ENCODE results near the gene ZNF593OS. TPM values are rescaled to one million over a fixed set of nuclear protein-coding genes. Genes with fewer than 3 reads are reported as not detected.

Gene ZNF593OS
- total and polyA plus RNA-seq, 2 donors (not counting 3 experiments of a cell fraction or from before 2014, with no cell fraction given) = not detected

DNA sequence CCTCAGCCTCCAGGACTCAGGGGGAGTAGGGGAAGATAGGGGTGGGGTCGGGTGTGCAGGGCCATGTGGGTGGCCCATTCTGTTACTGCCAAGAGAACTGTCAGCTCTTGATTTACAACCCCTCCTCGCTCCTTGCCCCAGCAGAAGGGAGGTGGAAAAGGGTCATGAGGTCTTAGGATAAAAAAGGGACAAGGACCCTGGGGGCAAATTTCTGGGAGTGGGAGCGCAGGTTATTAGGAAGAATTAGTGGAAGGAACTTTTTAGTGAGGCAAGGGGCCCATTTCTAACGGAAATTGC lies 11.9 kb downstream of the ZNF593OS start:
- Histone ChIP-seq H3K4me2 (ENCODE audit: insufficient read depth, low read length) (peak overlapping the region; percentile 16), H3K79me2 (ENCODE audit: control insufficient read depth, insufficient read depth, low read length) (no peaks in the 10 kb centered on the region), H4K20me1 (replicated peaks; ENCODE audit: control insufficient read depth, extremely low read depth, insufficient read depth, low read length) (no peaks in the 10 kb centered on the region), H3K9ac (replicated peaks; ENCODE audit: extremely low read depth, insufficient read depth, low read length) (no peak overlapping the region), H3K27me3 (ENCODE audit: control insufficient read depth in 2 of 2, insufficient read depth in 2 of 2, low read length in 2 of 2) (no peaks in the 10 kb centered on the region), H3K4me3 (replicated peaks in 1 of 3; ENCODE audit: insufficient read depth in 1 of 3, low read depth in 1 of 3, low read length in 3 of 3) (peak overlapping the region in 2 of 3 experiments; percentile 31 to 45), H3K9me3 (replicated peaks; ENCODE audit: control insufficient read depth, insufficient read depth, low read length) (no peaks in the 10 kb centered on the region), H3K27ac (ENCODE audit: insufficient read depth, low read depth, low read length) (no peak overlapping the region), H3K9me1 (replicated peaks; ENCODE audit: control insufficient read depth, extremely low read depth, insufficient read depth, low read length) (no peaks in the 10 kb centered on the region), H2AFZ (ENCODE audit: low read depth, low read length) (no peak overlapping the region), H3K4me1 (ENCODE audit: control insufficient read depth, extremely low read depth, insufficient read depth, low read length) (peaks cover 52% of the 10 kb centered on the region), H3K36me3 (ENCODE audit: control insufficient read depth in 2 of 2, extremely low read depth in 1 of 2, insufficient read depth in 2 of 2, low read length in 2 of 2) (peaks cover 0 to 4% of the 10 kb centered on the region in 2 experiments)
- no peak for FAIRE-seq
- CTCF ChIA-PET = interaction anchor here (1.6 to 2.5 kb wide), 2 partner anchors 15 to 57 kb away, joined by 3 to 8 read pairs; no protein-coding TSS in a partner anchor
- BruUV-seq (replicated peaks) = no TSS peak
- intact Hi-C loops (cut with micrococcal nuclease) (loop anchor here (2.0 to 10.0 kb wide), 2 partner anchors 55 to 255 kb away; partner anchors contain the start of gene STMN1), dilution Hi-C loops (cut with MboI; ENCODE audit: extremely low pct_ligation_motif_present, low sequenced_read_pairs) (no loop called here)
- no peak for DNase-seq (ENCODE audit: low read depth, low spot score)
- TF ChIP-seq JUN (IDR thresholded peaks at IDR 0.05; ENCODE audit: borderline replicate concordance, insufficient read depth, insufficient read length, low read depth) (no peak), POLR2AphosphoS5 (IDR thresholded peaks at IDR 0.05; ENCODE audit: insufficient read depth, low read depth, low read length) (no peak), EZH2 (IDR thresholded peaks at IDR 0.05; ENCODE audit: borderline replicate concordance, low read depth, low read length, severe bottlenecking) (no peak), GATA2 (IDR thresholded peaks at IDR 0.05; ENCODE audit: insufficient read depth, insufficient read length, low read depth, low read length) (no peak), FOS (IDR thresholded peaks at IDR 0.05; ENCODE audit: borderline replicate concordance, insufficient read depth, low read length) (no peak), MYC (IDR thresholded peaks at IDR 0.05; ENCODE audit: low read depth, low read length) (no peak), POLR2A (IDR thresholded peaks at IDR 0.05; ENCODE audit: low read depth, low read length) (no peak)
- TF ChIP-seq, protein P1, sequence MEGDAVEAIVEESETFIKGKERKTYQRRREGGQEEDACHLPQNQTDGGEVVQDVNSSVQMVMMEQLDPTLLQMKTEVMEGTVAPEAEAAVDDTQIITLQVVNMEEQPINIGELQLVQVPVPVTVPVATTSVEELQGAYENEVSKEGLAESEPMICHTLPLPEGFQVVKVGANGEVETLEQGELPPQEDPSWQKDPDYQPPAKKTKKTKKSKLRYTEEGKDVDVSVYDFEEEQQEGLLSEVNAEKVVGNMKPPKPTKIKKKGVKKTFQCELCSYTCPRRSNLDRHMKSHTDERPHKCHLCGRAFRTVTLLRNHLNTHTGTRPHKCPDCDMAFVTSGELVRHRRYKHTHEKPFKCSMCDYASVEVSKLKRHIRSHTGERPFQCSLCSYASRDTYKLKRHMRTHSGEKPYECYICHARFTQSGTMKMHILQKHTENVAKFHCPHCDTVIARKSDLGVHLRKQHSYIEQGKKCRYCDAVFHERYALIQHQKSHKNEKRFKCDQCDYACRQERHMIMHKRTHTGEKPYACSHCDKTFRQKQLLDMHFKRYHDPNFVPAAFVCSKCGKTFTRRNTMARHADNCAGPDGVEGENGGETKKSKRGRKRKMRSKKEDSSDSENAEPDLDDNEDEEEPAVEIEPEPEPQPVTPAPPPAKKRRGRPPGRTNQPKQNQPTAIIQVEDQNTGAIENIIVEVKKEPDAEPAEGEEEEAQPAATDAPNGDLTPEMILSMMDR (IDR thresholded peaks at IDR 0.05; ENCODE audit: extremely low read depth in 1 of 2, insufficient read depth in 1 of 2, low read depth in 1 of 2, low read length in 2 of 2) = no peak
- TF ChIP-seq, protein P2, sequence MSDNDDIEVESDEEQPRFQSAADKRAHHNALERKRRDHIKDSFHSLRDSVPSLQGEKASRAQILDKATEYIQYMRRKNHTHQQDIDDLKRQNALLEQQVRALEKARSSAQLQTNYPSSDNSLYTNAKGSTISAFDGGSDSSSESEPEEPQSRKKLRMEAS (IDR thresholded peaks at IDR 0.05; ENCODE audit: insufficient read depth, insufficient read length) = no peak
- POLR2A ChIA-PET = no interaction called here

All from endothelial cell of umbilical vein (primary cell).